Neural progenitor cell (in vitro differentiated cells): Measurements from ENCODE around the gene EBF4. TPM values are rescaled to one million over a fixed set of nuclear protein-coding genes. Genes with fewer than 3 reads are reported as not detected.
A peak's percentile ranks its signal among the peaks of the same experiment; 100 is the strongest.

ENCODE experiments used
- DNase-seq: peaks from one replicate; pipeline ENCODE4 v3.0.0-alpha.2; 2016; ENCODE audit warnings: low spot score
- H2AFZ ChIP-seq: fragments of 200-600 bp; sonication (generic); replicated peaks from 2 replicates; pipeline ENCODE4 v1.6.1; 2016; ENCODE audit warnings: antibody characterized with exemption
- H3F3A ChIP-seq: fragments of 200-600 bp; sonication (generic); 2 replicates; pipeline ENCODE4 v1.6.1; 2016; ENCODE audit warnings: antibody characterized with exemption, low read depth
- H3K27ac ChIP-seq: fragments of 200-600 bp; sonication (generic); 2 replicates; pipeline ENCODE4 v1.5.1; 2016; ENCODE audit warnings: mild to moderate bottlenecking
- H3K27me3 ChIP-seq: fragments of 200-600 bp; sonication (generic); 2 replicates; pipeline ENCODE4 v1.6.1; 2016; ENCODE audit warnings: mild to moderate bottlenecking, moderate library complexity
- H3K36me3 ChIP-seq: fragments of 200-600 bp; sonication (generic); 2 replicates; pipeline ENCODE4 v1.5.1; 2016
- H3K4me1 ChIP-seq: fragments of 200-600 bp; sonication (generic); 2 replicates; pipeline ENCODE4 v1.6.1; 2016; ENCODE audit warnings: mixed run types
- H3K4me2 ChIP-seq: fragments of 200-600 bp; sonication (generic); 2 replicates; pipeline ENCODE4 v1.6.1; 2016
- H3K4me3 ChIP-seq: fragments of 200-600 bp; sonication (generic); 2 replicates; pipeline ENCODE4 v1.5.1; 2016
- H3K79me2 ChIP-seq: fragments of 200-600 bp; sonication (generic); 2 replicates; pipeline ENCODE4 v1.6.1; 2016; ENCODE audit warnings: low read depth
- H3K9ac ChIP-seq: fragments of 200-600 bp; sonication (generic); 2 replicates; pipeline ENCODE4 v1.6.1; 2016
- H3K9me3 ChIP-seq: fragments of 200-600 bp; sonication (generic); 2 replicates; pipeline ENCODE4 v1.5.1; 2016; ENCODE audit warnings: low read depth
- H4K20me1 ChIP-seq: fragments of 200-600 bp; sonication (generic); 2 replicates; pipeline ENCODE4 v1.6.1; 2016; ENCODE audit warnings: low read depth
- H3K27ac Mint-ChIP-seq: 3 replicates; pipeline ENCODE4 v1.8.0; 2021; ENCODE audit warnings: mixed read lengths
- H3K27me3 Mint-ChIP-seq: 2 replicates; pipeline ENCODE4 v1.8.0; 2022; ENCODE audit warnings: low read depth, mild to moderate bottlenecking, inconsistent platforms, moderate library complexity, mixed read lengths; ENCODE audit not compliant: insufficient read depth
- H3K36me3 Mint-ChIP-seq: 3 replicates; pipeline ENCODE4 v1.8.0; 2021; ENCODE audit warnings: mixed read lengths
- H3K4me1 Mint-ChIP-seq: 3 replicates; pipeline ENCODE4 v1.8.0; 2021; ENCODE audit warnings: mixed read lengths
- H3K4me3 Mint-ChIP-seq: 3 replicates; pipeline ENCODE4 v1.8.0; 2021; ENCODE audit warnings: mild to moderate bottlenecking, moderate library complexity, mixed read lengths
- H3K9me3 Mint-ChIP-seq: 3 replicates; pipeline ENCODE4 v1.8.0; 2020; ENCODE audit warnings: mixed read lengths
- EZH2 ChIP-seq: fragments of 200-600 bp; sonication (generic); IDR thresholded peaks from 2 replicates; pipeline ENCODE4 v1.6.1; 2017; ENCODE audit warnings: antibody characterized with exemption, mild to moderate bottlenecking, moderate library complexity
- EZH2phosphoT487 ChIP-seq: fragments of 200-600 bp; sonication (generic); IDR thresholded peaks from 2 replicates; pipeline ENCODE4 v1.6.1; 2017; ENCODE audit warnings: antibody characterized with exemption
- total RNA-seq: library from RNA; depleted of rRNA; stranded (reverse); fragments of >200 nt; gene quantifications from 2 replicates; pipeline ENCODE4 v1.2.3, GENCODE V29; 2015; ENCODE audit warnings: low replicate concordance
- TF ChIP-seq, protein P1 (sequence below): fragments of 200-600 bp; sonication (generic); IDR thresholded peaks from 2 replicates; pipeline ENCODE4 v1.5.1; 2017; ENCODE audit warnings: antibody characterized with exemption, mild to moderate bottlenecking

The EBF4 gene
- total RNA-seq, 1 donor from 2014 or later, result 1.9 TPM

GRCh38 chr20:2708073-2708415 lies 15.5 kb downstream of the EBF4 start:
- peak overlapping the region; percentile 51 for H3K4me2 ChIP-seq

DNA sequence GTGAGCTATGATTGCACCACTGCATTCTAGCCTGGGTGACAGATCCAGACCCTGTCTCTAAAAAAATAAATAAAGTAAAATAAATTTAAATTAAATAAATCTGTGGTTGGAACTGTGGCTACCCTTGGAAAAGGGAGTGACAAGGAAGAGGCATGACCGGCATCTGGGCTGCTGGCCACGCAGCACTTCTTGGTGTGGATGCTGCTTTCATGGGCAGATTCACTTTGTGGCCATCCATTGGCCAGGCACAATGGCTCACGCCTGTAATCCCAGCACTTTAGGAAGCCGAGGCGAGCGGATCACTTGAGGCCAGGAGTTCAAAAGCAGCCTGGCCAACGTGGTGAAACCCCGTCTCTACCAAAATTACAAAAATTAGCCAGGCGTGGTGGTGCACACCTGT lies 16.1 kb downstream of the EBF4 start:
- TF ChIP-seq EZH2 (no peak), EZH2phosphoT487 (no peak)
- TF ChIP-seq, protein P1, sequence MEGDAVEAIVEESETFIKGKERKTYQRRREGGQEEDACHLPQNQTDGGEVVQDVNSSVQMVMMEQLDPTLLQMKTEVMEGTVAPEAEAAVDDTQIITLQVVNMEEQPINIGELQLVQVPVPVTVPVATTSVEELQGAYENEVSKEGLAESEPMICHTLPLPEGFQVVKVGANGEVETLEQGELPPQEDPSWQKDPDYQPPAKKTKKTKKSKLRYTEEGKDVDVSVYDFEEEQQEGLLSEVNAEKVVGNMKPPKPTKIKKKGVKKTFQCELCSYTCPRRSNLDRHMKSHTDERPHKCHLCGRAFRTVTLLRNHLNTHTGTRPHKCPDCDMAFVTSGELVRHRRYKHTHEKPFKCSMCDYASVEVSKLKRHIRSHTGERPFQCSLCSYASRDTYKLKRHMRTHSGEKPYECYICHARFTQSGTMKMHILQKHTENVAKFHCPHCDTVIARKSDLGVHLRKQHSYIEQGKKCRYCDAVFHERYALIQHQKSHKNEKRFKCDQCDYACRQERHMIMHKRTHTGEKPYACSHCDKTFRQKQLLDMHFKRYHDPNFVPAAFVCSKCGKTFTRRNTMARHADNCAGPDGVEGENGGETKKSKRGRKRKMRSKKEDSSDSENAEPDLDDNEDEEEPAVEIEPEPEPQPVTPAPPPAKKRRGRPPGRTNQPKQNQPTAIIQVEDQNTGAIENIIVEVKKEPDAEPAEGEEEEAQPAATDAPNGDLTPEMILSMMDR, result no peak
- no peak overlapping the region for H2AFZ ChIP-seq
- peak overlapping the region; percentile 51 for H3K4me2 ChIP-seq
- H4K20me1 ChIP-seq, result no peaks in the 10 kb centered on the region
- no peaks in the 10 kb centered on the region for H3K79me2 ChIP-seq
- H3K9ac ChIP-seq, result no peak overlapping the region
- peaks cover 7% of the 10 kb centered on the region for H3K4me1 Mint-ChIP-seq
- H3K36me3 ChIP-seq, result no peaks in the 10 kb centered on the region
- no peaks in the 10 kb centered on the region for H3K9me3 Mint-ChIP-seq
- H3K9me3 ChIP-seq, result no peaks in the 10 kb centered on the region
- H3K27ac ChIP-seq, result no peak overlapping the region
- H3K27me3 Mint-ChIP-seq, result no peaks in the 10 kb centered on the region
- H3K27ac Mint-ChIP-seq, result no peak overlapping the region
- no peak for DNase-seq
- peaks cover 40% of the 10 kb centered on the region for H3K4me1 ChIP-seq
- H3K4me3 Mint-ChIP-seq, result no peak overlapping the region
- H3K27me3 ChIP-seq, result peaks cover 69% of the 10 kb centered on the region
- no peak overlapping the region for H3K4me3 ChIP-seq
- peaks cover 24% of the 10 kb centered on the region for H3F3A ChIP-seq
- H3K36me3 Mint-ChIP-seq, result no peaks in the 10 kb centered on the region

More at GRCh38 chr20:2708073-2708415, 15.5 kb downstream of the EBF4 start:
- TF ChIP-seq EZH2 (no peak), EZH2phosphoT487 (no peak)
- TF ChIP-seq, protein P1, result no peak
- DNase-seq, result peak; percentile 70
- Histone ChIP-seq H3K4me1 (peaks cover 40% of the 10 kb centered on the region), H4K20me1 (no peaks in the 10 kb centered on the region), H3K79me2 (no peaks in the 10 kb centered on the region), H3F3A (peaks cover 24% of the 10 kb centered on the region), H3K27me3 (peaks cover 69% of the 10 kb centered on the region), H2AFZ (no peak overlapping the region), H3K9ac (no peak overlapping the region), H3K4me3 (no peak overlapping the region), H3K36me3 (no peaks in the 10 kb centered on the region), H3K9me3 (no peaks in the 10 kb centered on the region), H3K27ac (no peak overlapping the region)
- H3K36me3 Mint-ChIP-seq, result no peaks in the 10 kb centered on the region
- no peaks in the 10 kb centered on the region for H3K27me3 Mint-ChIP-seq
- peaks cover 7% of the 10 kb centered on the region for H3K4me1 Mint-ChIP-seq
- no peak overlapping the region for H3K4me3 Mint-ChIP-seq
- H3K9me3 Mint-ChIP-seq, result no peaks in the 10 kb centered on the region
- H3K27ac Mint-ChIP-seq, result no peak overlapping the region

- Histone ChIP-seq H3K36me3 (no peaks in the 10 kb centered on the region), H2AFZ (no peak overlapping the region), H3K27me3 (peaks cover 69% of the 10 kb centered on the region), H3K27ac (no peak overlapping the region), H3K9ac (no peak overlapping the region), H3K4me1 (peaks cover 40% of the 10 kb centered on the region), H4K20me1 (no peaks in the 10 kb centered on the region), H3F3A (peaks cover 24% of the 10 kb centered on the region), H3K4me3 (no peak overlapping the region), H3K79me2 (no peaks in the 10 kb centered on the region), H3K4me2 (peak overlapping the region; percentile 35), H3K9me3 (no peaks in the 10 kb centered on the region)
- no peak for DNase-seq
- TF ChIP-seq EZH2phosphoT487, result no peak
- TF ChIP-seq, protein P1, result no peak
- no peak for TF ChIP-seq EZH2
- H3K36me3 Mint-ChIP-seq, result no peaks in the 10 kb centered on the region
- H3K4me3 Mint-ChIP-seq, result no peak overlapping the region
- H3K27me3 Mint-ChIP-seq, result no peaks in the 10 kb centered on the region
- no peak overlapping the region for H3K27ac Mint-ChIP-seq
- H3K9me3 Mint-ChIP-seq, result no peaks in the 10 kb centered on the region
- peaks cover 7% of the 10 kb centered on the region for H3K4me1 Mint-ChIP-seq
Measured at GRCh38 chr20:2709205-2709981, 16.8 kb downstream of the EBF4 start.
